ENCODE results near the gene HLA-DRB1.

Gene HLA-DRB1

DNA sequence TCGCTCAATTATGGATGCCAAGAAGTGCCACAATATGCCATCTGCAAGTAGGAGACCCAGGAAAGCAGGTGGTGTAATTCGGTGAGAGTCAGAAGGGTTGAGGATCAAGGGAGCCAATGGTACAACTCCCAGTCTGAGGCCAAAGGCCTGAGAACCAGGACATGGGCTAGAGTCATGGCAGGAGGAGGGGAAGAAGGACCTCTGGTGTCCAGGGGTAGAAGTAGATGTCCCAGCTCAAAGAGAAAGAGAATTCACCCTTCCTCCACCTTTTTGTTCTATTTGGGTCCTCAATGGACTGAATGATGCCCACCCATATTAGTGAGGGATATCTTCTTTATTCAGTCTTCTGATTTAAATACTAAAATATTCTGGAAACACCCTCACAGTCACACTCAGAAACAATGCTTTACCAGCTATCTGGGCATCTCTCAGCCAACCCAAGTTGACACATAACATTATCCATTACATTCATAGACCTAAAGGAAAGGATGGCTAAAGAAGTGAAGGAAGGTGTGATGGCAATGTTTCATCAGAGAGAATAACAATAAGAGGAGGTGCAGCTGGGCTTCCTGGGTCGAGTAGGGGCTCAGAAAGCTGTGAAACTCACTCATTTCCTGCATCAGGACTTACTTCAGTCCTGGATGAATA, 26.4 kb upstream of the HLA-DRB1 start:
- no peaks in the 10 kb centered on the region for H3K27me3 ChIP-seq (ENCODE audit: insufficient read depth, poor library complexity, severe bottlenecking)
- H3K4me3 ChIP-seq (ENCODE audit: severe bottlenecking), result no peak overlapping the region
- H3K36me3 ChIP-seq (ENCODE audit: low read depth), result no peaks in the 10 kb centered on the region
- ATAC-seq (ENCODE audit: low read depth) (no peak), DNase-seq (ENCODE audit: low spot score) (no peak)
- no peaks in the 10 kb centered on the region for H3K4me1 ChIP-seq (ENCODE audit: insufficient read depth, poor library complexity, severe bottlenecking)
- H3K27ac ChIP-seq (ENCODE audit: poor library complexity, severe bottlenecking), result no peak overlapping the region
- TF ChIP-seq, protein P1, sequence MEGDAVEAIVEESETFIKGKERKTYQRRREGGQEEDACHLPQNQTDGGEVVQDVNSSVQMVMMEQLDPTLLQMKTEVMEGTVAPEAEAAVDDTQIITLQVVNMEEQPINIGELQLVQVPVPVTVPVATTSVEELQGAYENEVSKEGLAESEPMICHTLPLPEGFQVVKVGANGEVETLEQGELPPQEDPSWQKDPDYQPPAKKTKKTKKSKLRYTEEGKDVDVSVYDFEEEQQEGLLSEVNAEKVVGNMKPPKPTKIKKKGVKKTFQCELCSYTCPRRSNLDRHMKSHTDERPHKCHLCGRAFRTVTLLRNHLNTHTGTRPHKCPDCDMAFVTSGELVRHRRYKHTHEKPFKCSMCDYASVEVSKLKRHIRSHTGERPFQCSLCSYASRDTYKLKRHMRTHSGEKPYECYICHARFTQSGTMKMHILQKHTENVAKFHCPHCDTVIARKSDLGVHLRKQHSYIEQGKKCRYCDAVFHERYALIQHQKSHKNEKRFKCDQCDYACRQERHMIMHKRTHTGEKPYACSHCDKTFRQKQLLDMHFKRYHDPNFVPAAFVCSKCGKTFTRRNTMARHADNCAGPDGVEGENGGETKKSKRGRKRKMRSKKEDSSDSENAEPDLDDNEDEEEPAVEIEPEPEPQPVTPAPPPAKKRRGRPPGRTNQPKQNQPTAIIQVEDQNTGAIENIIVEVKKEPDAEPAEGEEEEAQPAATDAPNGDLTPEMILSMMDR (IDR thresholded peaks at IDR 0.05; ENCODE audit: poor library complexity, severe bottlenecking), result no peak
- no peaks in the 10 kb centered on the region for H3K9me3 ChIP-seq (ENCODE audit: severe bottlenecking)

DNA sequence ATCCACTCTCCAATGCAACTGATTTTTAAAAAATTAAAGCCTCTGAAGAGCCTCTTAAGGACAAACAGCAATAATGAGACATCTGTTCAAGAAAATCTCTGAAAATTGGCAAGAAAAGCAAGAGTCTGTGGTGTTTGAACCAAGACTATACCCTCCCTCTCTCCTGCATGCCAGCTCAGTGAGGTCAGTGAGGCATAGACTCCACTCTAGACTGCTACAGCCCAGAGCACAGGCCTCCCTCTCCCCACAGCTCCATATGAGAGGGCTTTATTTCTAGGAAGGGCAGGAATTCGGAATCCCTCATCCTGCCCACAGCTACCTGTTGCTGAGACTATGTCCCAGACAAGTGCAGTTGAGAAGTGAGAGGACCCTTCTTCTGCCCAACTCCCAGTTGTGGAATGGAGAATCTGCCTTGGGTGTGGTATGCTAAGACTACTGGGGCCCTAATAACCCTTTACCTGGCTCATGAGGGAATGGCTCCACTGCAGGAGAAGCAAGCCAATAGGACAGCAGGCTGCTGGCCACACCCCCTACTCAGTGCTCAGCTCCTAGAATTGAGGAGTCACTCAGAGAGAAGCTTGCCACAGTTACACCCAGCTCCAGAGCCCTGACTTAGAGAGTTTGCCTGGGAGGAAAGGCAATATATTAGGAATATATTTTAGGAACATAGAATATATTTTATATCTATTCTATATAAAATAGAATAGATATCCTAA, 24.9 kb upstream of the HLA-DRB1 start:
- no peaks in the 10 kb centered on the region for H3K27me3 ChIP-seq (ENCODE audit: insufficient read depth, poor library complexity, severe bottlenecking)
- H3K4me3 ChIP-seq (ENCODE audit: severe bottlenecking), result no peak overlapping the region
- no peaks in the 10 kb centered on the region for H3K36me3 ChIP-seq (ENCODE audit: low read depth)
- no peak overlapping the region for H3K27ac ChIP-seq (ENCODE audit: poor library complexity, severe bottlenecking)
- H3K4me1 ChIP-seq (ENCODE audit: insufficient read depth, poor library complexity, severe bottlenecking), result no peaks in the 10 kb centered on the region
- TF ChIP-seq, protein P1 (IDR thresholded peaks at IDR 0.05; ENCODE audit: poor library complexity, severe bottlenecking), result no peak
- ATAC-seq (ENCODE audit: low read depth) (no peak), DNase-seq (ENCODE audit: low spot score) (no peak)
- H3K9me3 ChIP-seq (ENCODE audit: severe bottlenecking), result no peaks in the 10 kb centered on the region

DNA sequence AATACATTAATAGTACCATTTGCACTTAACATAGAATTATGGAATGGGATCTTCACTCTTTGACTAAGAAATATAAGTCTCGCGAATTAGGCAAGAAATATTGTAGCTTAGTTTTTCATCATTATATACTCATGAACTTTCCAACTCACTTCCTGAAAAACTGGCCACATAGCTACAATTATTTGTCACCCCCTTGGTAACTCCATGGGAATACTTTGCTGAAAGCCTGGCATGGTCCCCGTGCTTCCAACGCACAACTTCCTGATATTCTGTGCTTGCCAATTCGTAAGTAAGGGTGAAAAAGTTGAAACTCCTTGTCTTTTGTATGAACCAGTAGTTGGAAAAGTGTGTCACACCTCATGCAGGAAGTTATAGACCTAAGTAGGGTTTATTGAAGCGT, 23.8 kb upstream of the HLA-DRB1 start:
- Histone ChIP-seq H3K36me3 (ENCODE audit: low read depth) (no peaks in the 10 kb centered on the region), H3K27me3 (ENCODE audit: insufficient read depth, poor library complexity, severe bottlenecking) (no peaks in the 10 kb centered on the region), H3K4me1 (ENCODE audit: insufficient read depth, poor library complexity, severe bottlenecking) (no peaks in the 10 kb centered on the region), H3K27ac (ENCODE audit: poor library complexity, severe bottlenecking) (no peak overlapping the region), H3K4me3 (ENCODE audit: severe bottlenecking) (no peak overlapping the region), H3K9me3 (ENCODE audit: severe bottlenecking) (no peaks in the 10 kb centered on the region)
- ATAC-seq (ENCODE audit: low read depth), result no peak
- DNase-seq (ENCODE audit: low spot score), result no peak
- TF ChIP-seq, protein P1 (IDR thresholded peaks at IDR 0.05; ENCODE audit: poor library complexity, severe bottlenecking), result no peak

- H3K27ac ChIP-seq (ENCODE audit: poor library complexity, severe bottlenecking), result no peak overlapping the region
- no peak for ATAC-seq (ENCODE audit: low read depth)
These were observed 21.1 kb upstream of the HLA-DRB1 start for GRCh38 chr6:32610682-32611296.

More at GRCh38 chr6:32610682-32611296, 21.1 kb upstream of the HLA-DRB1 start:
- no peaks in the 10 kb centered on the region for H3K27me3 ChIP-seq (ENCODE audit: insufficient read depth, poor library complexity, severe bottlenecking)
- DNase-seq (ENCODE audit: low spot score), result no peak
- H3K9me3 ChIP-seq (ENCODE audit: severe bottlenecking), result no peaks in the 10 kb centered on the region
- H3K36me3 ChIP-seq (ENCODE audit: low read depth), result no peaks in the 10 kb centered on the region
- H3K4me3 ChIP-seq (ENCODE audit: severe bottlenecking), result no peak overlapping the region
- TF ChIP-seq, protein P1 (IDR thresholded peaks at IDR 0.05; ENCODE audit: poor library complexity, severe bottlenecking), result no peak
- H3K4me1 ChIP-seq (ENCODE audit: insufficient read depth, poor library complexity, severe bottlenecking), result no peaks in the 10 kb centered on the region
